Mesendoderm (in vitro differentiated cells): Measurements from ENCODE around the gene GAS2L3.
"Not testable (repeated sequence)": the region's sequence is repeated elsewhere in the genome, so short reads cannot be mapped to it uniquely, and the experiment has no call there.

ENCODE experiments used
- DNase-seq: peaks from one replicate; pipeline ENCODE4 v3.0.0; 2013
- H2AK5ac ChIP-seq: 2 replicates; pipeline ENCODE4 v1.6.1; 2013; ENCODE audit warnings: low read length, inconsistent platforms
- H2BK120ac ChIP-seq: 2 replicates; pipeline ENCODE4 v1.6.1; 2013; ENCODE audit warnings: low read depth, mild to moderate bottlenecking, low read length, moderate library complexity, mixed read lengths
- H2BK15ac ChIP-seq: replicated peaks from 2 replicates; pipeline ENCODE4 v1.6.1; 2013; ENCODE audit warnings: low read depth, mild to moderate bottlenecking, moderate library complexity
- H2BK5ac ChIP-seq: 2 replicates; pipeline ENCODE4 v1.6.1; 2013; ENCODE audit warnings: low read length, inconsistent platforms
- H3K18ac ChIP-seq: 2 replicates; pipeline ENCODE4 v1.6.1; 2013; ENCODE audit warnings: mild to moderate bottlenecking, low read length, mixed read lengths
- H3K23ac ChIP-seq: one replicate; pipeline ENCODE4 v1.6.1; 2013; ENCODE audit warnings: low read length
- H3K27ac ChIP-seq: 2 replicates; pipeline ENCODE4 v1.5.1; 2013; ENCODE audit warnings: low read depth, mild to moderate bottlenecking, inconsistent platforms, low read length, moderate library complexity
- H3K27me3 ChIP-seq: 2 replicates; pipeline ENCODE4 v1.6.1; 2013; ENCODE audit warnings: low read length, control low read depth, mild to moderate bottlenecking, inconsistent platforms; ENCODE audit not compliant: insufficient read depth, poor library complexity
- H3K36me3 ChIP-seq: 2 replicates; pipeline ENCODE4 v1.6.1; 2013; ENCODE audit warnings: low read length, inconsistent platforms; ENCODE audit not compliant: control insufficient read depth, insufficient read depth
- H3K4ac ChIP-seq: one replicate; pipeline ENCODE4 v1.6.1; 2013; ENCODE audit warnings: low read depth, mild to moderate bottlenecking, low read length, moderate library complexity
- H3K4me1 ChIP-seq: 2 replicates; pipeline ENCODE4 v1.6.1; 2013; ENCODE audit warnings: low read depth, low read length, inconsistent platforms; ENCODE audit not compliant: control insufficient read depth
- H3K4me2 ChIP-seq: 2 replicates; pipeline ENCODE4 v1.6.1; 2013; ENCODE audit warnings: low read length
- H3K4me3 ChIP-seq: 2 replicates; pipeline ENCODE4 v1.5.1; 2013; ENCODE audit warnings: mild to moderate bottlenecking, low read length
- H3K56ac ChIP-seq: one replicate; pipeline ENCODE4 v1.6.1; 2013; ENCODE audit warnings: low read length
- H3K79me1 ChIP-seq: 2 replicates; pipeline ENCODE4 v1.6.1; 2013; ENCODE audit warnings: low read length, inconsistent platforms
- H3K79me2 ChIP-seq: 2 replicates; pipeline ENCODE4 v1.6.1; 2013; ENCODE audit warnings: mild to moderate bottlenecking, low read length; ENCODE audit not compliant: control insufficient read depth, insufficient read depth
- H3K9ac ChIP-seq: 2 replicates; pipeline ENCODE4 v1.6.1; 2013; ENCODE audit warnings: low read length, inconsistent platforms
- H4K5ac ChIP-seq: one replicate; pipeline ENCODE4 v1.6.1; 2013; ENCODE audit warnings: low read length
- H4K8ac ChIP-seq: one replicate; pipeline ENCODE4 v1.6.1; 2013; ENCODE audit warnings: low read depth, mild to moderate bottlenecking, control low read depth, low read length, moderate library complexity
- WGBS: extraction: QIAGEN DNeasy Blood & Tissue Kit; methylation state at CpG from one replicate; pipeline ENCODE4 v1.1.7; 2013; ENCODE audit warnings: low lambda C conversion rate, missing lambda C conversion rate; ENCODE audit not compliant: insufficient coverage; ENCODE audit errors: extremely low coverage; 5-methylcytosine and 5-hydroxymethylcytosine counted together

Gene GAS2L3

DNA sequence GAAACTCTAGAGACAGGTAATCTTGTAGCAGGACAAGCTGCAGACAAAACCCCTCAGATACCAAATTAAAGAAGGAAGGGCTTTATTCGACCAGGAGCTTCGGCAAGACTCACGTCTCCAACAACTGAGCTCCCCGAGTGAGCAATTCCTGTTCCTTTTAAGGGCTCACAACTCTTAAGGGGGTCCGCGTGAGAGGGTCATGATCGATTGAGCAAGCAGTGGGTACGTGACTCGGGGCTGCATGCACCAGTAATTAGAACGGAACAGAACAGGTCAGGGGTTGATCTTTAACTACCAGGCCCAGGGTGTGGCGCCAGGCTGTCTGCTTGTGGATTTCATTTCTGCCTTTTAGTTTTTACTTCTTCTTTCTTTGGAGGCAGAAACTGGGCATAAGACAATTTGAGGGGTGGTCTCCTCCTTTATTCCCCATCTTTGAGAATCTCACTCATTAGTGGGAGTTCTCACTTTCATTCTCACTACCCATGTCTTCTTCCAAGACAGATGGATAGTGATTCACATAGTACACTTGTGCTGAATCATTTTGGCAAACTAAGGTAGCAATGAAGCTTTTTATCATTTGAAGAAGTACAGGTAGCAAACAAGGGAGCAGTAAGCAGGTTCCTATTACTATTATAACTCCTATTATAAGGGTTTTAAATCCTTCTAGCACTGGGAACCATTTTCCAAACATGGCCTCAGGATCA lies 59.8 kb downstream of the GAS2L3 start:
- not testable (repeated sequence) for H3K36me3 ChIP-seq, H3K9ac ChIP-seq, H3K4me1 ChIP-seq, H3K4me3 ChIP-seq, H2AK5ac ChIP-seq, H3K79me1 ChIP-seq, H3K27ac ChIP-seq, H3K4me2 ChIP-seq, H3K27me3 ChIP-seq, H4K5ac ChIP-seq, H2BK120ac ChIP-seq, H2BK15ac ChIP-seq, H3K56ac ChIP-seq, DNase-seq, H4K8ac ChIP-seq, H3K79me2 ChIP-seq, H2BK5ac ChIP-seq, H3K4ac ChIP-seq, H3K23ac ChIP-seq, H3K18ac ChIP-seq
- no CpG with 5 or more reads among the region's 11 CpGs for WGBS

- Histone ChIP-seq H3K27ac (no peak overlapping the region), H3K79me1 (no peaks in the 10 kb centered on the region), H4K8ac (no peak overlapping the region), H3K27me3 (no peaks in the 10 kb centered on the region), H3K4me2 (no peak overlapping the region), H3K56ac (no peak overlapping the region), H3K23ac (no peak overlapping the region), H3K79me2 (no peaks in the 10 kb centered on the region), H3K4ac (no peak overlapping the region), H2BK120ac (no peak overlapping the region), H3K18ac (no peak overlapping the region), H2BK5ac (no peak overlapping the region), H4K5ac (no peak overlapping the region), H3K4me1 (no peaks in the 10 kb centered on the region), H3K4me3 (no peak overlapping the region), H3K9ac (no peak overlapping the region), H2BK15ac (no peak overlapping the region), H3K36me3 (no peaks in the 10 kb centered on the region), H2AK5ac (no peak overlapping the region)
- DNase-seq: no peak
- no CpG with 5 or more reads among the region's 6 CpGs for WGBS
Measured at GRCh38 chr12:100643246-100643645, 69.8 kb downstream of the GAS2L3 start.

DNA sequence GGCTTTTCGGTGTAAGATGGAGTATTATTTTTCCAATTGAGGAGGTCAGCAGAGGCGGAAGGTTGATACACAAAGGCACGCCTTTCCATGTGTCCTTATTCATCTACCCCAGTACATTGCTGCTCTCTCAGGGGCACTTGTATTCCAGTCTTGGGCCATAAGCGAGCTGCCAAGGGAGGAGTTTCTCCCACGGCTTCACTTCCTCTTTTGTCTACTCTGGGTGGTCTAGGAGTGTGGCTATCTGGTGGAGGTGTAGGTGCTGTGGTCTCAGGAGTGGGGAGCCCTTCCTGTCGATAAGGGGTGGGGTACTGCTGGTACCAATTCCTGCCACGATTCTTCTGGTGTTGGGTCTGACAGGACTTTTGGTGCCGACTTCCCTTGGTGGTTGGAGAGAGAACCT lies 73.4 kb downstream of the GAS2L3 start:
- Histone ChIP-seq H3K27me3 (no peaks in the 10 kb centered on the region), H3K56ac (no peak overlapping the region), H3K27ac (no peak overlapping the region), H2BK5ac (no peak overlapping the region), H3K79me2 (no peaks in the 10 kb centered on the region), H3K4me2 (no peak overlapping the region), H3K36me3 (no peaks in the 10 kb centered on the region), H3K9ac (no peak overlapping the region), H4K8ac (no peak overlapping the region), H3K23ac (no peak overlapping the region), H3K79me1 (no peaks in the 10 kb centered on the region), H3K4me1 (no peaks in the 10 kb centered on the region), H3K4ac (no peak overlapping the region), H3K18ac (no peak overlapping the region), H4K5ac (no peak overlapping the region), H3K4me3 (no peak overlapping the region), H2BK120ac (no peak overlapping the region), H2BK15ac (no peak overlapping the region), H2AK5ac (no peak overlapping the region)
- no CpG with 5 or more reads among the region's 8 CpGs for WGBS
- no peak for DNase-seq

DNA sequence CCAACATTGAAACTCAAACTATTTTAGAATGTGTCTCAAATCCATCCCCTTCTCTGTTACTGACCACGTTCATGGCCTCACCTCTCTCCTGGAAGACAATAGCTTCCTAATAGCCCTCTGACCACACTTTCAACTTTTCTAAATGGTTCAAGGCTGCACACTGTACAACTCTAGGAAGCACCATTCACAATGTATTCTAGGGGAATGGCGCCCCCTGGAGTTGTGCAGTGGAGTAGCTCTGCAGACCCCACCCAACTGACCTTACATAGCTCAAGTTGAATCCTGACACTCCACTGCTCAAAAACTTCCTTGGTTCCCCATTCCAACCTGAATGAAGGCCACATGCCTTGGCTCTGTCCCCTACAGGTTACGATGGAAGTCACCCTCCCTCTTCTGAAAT lies 77.6 kb downstream of the GAS2L3 start:
- Histone ChIP-seq H3K18ac (no peak overlapping the region), H3K4me1 (no peaks in the 10 kb centered on the region), H3K9ac (no peak overlapping the region), H2BK120ac (no peak overlapping the region), H3K23ac (no peak overlapping the region), H3K4me2 (no peak overlapping the region), H3K56ac (no peak overlapping the region), H2BK15ac (no peak overlapping the region), H3K27me3 (no peaks in the 10 kb centered on the region), H3K4ac (no peak overlapping the region), H3K27ac (no peak overlapping the region), H4K8ac (no peak overlapping the region), H4K5ac (no peak overlapping the region), H3K79me2 (no peaks in the 10 kb centered on the region), H3K79me1 (no peaks in the 10 kb centered on the region), H2AK5ac (no peak overlapping the region), H3K36me3 (no peaks in the 10 kb centered on the region), H2BK5ac (no peak overlapping the region), H3K4me3 (no peak overlapping the region)
- no peak for DNase-seq
- WGBS: no CpG with 5 or more reads among the region's 3 CpGs

- Histone ChIP-seq H2BK120ac (no peak overlapping the region), H3K27ac (no peak overlapping the region), H3K56ac (no peak overlapping the region), H3K27me3 (no peaks in the 10 kb centered on the region), H4K5ac (no peak overlapping the region), H2BK5ac (no peak overlapping the region), H3K4me3 (no peak overlapping the region), H3K4me1 (no peaks in the 10 kb centered on the region), H3K9ac (no peak overlapping the region), H2BK15ac (no peak overlapping the region), H3K79me2 (no peaks in the 10 kb centered on the region), H3K23ac (no peak overlapping the region), H4K8ac (no peak overlapping the region), H3K79me1 (no peaks in the 10 kb centered on the region), H3K4me2 (no peak overlapping the region), H3K36me3 (no peaks in the 10 kb centered on the region), H2AK5ac (no peak overlapping the region), H3K18ac (no peak overlapping the region), H3K4ac (no peak overlapping the region)
- no CpG with 5 or more reads among the region's 4 CpGs for WGBS
- DNase-seq: peak; percentile 49
Measured at GRCh38 chr12:100651694-100652093, 78.2 kb downstream of the GAS2L3 start.

GRCh38 chr12:100652488-100652887 lies 79.0 kb downstream of the GAS2L3 start:
- H4K8ac ChIP-seq: no peak overlapping the region
- no peak overlapping the region for H3K9ac ChIP-seq
- no peaks in the 10 kb centered on the region for H3K27me3 ChIP-seq
- H2BK15ac ChIP-seq: no peak overlapping the region
- no peak overlapping the region for H3K4me3 ChIP-seq
- no peak overlapping the region for H3K27ac ChIP-seq
- H3K79me1 ChIP-seq: no peaks in the 10 kb centered on the region
- H2BK5ac ChIP-seq: no peak overlapping the region
- WGBS: no CpG with 5 or more reads among the region's 3 CpGs
- H3K4me2 ChIP-seq: no peak overlapping the region
- no peak overlapping the region for H2AK5ac ChIP-seq
- no peak overlapping the region for H3K23ac ChIP-seq
- H3K4ac ChIP-seq: no peak overlapping the region
- no peak overlapping the region for H3K18ac ChIP-seq
- H3K4me1 ChIP-seq: no peaks in the 10 kb centered on the region
- H4K5ac ChIP-seq: no peak overlapping the region
- H3K36me3 ChIP-seq: no peaks in the 10 kb centered on the region
- H3K79me2 ChIP-seq: no peaks in the 10 kb centered on the region
- no peak for DNase-seq
- H3K56ac ChIP-seq: no peak overlapping the region
- no peak overlapping the region for H2BK120ac ChIP-seq
